Kidney (tissue), 14 donors: ENCODE data around the gene ZNF516. TPM values are rescaled to one million over a fixed set of nuclear protein-coding genes. Genes with fewer than 3 reads are reported as not detected.

Experiments
- DNase-seq, 5 donors: peaks; one replicate each; pipeline ENCODE4 v3.0.0-alpha.2; 2013 to 2020
- FAIRE-seq: peaks from 2 replicates; lab custom pipeline; 2012; peaks lifted over from hg19 to GRCh38; lab: Jason Lieb, UNC
- H3K27ac ChIP-seq, 2 donors: one replicate each; pipeline ENCODE4 v1.7.0; 2013; ENCODE audit warnings: low read depth in 2 of 2, low read length in 2 of 2, inconsistent platforms in 1 of 2
- H3K27me3 ChIP-seq: one replicate; pipeline ENCODE4 v1.7.1; 2013; ENCODE audit warnings: low read length, inconsistent platforms; ENCODE audit not compliant: control insufficient read depth, insufficient read depth
- H3K36me3 ChIP-seq, 3 donors: one replicate each; pipeline versions ENCODE4 v1.7.0 to v1.7.1; 2013; ENCODE audit warnings: low read length in 3 of 3, control low read depth in 1 of 3, inconsistent platforms in 1 of 3; ENCODE audit not compliant: insufficient read depth in 3 of 3, control insufficient read depth in 2 of 3
- H3K4me1 ChIP-seq, 3 donors: one replicate each; pipeline versions ENCODE4 v1.7.0 to v1.7.1; 2013; ENCODE audit warnings: low read length in 3 of 3, inconsistent platforms in 1 of 3, low read depth in 1 of 3; ENCODE audit not compliant: control insufficient read depth in 2 of 3, insufficient read depth in 2 of 3
- H3K4me3 ChIP-seq, 3 donors: one replicate each; pipeline versions ENCODE4 v1.7.0 to v1.8.1; 2013; ENCODE audit warnings: low read length in 3 of 3, control low read depth in 1 of 3, inconsistent platforms in 1 of 3
- H3K9ac ChIP-seq, 3 donors: one replicate each; pipeline versions ENCODE4 v1.7.0 to v1.7.1; 2013; ENCODE audit warnings: low read length in 3 of 3, control low read depth in 1 of 3, inconsistent platforms in 1 of 3
- H3K9me3 ChIP-seq, 3 donors: one replicate each; pipeline versions ENCODE4 v1.7.0 to v1.7.1; 2013; ENCODE audit warnings: low read length in 3 of 3, control low read depth in 1 of 3, inconsistent platforms in 1 of 3; ENCODE audit not compliant: control insufficient read depth in 2 of 3, insufficient read depth in 1 of 3
- intact Hi-C: fragments of 100-400 bp; cut with DNase I; formaldehyde crosslinking; loops from one replicate; pipeline ENCODE4 v1.11.1; 2022
- polyA plus RNA-seq: library from polyadenylated mRNA; stranded (reverse); fragments of 350-450 nt; fragmentation: Illumina TruSeq; extraction: RNeasy Lipid Tissue Mini Kit (QIAGEN cat#74804); gene quantifications from one replicate; pipeline ENCODE4 v1.2.3, GENCODE V29; 2014; ENCODE audit warnings: low read depth, low replicate concordance; ENCODE audit not compliant: insufficient read depth
- total RNA-seq: library from RNA; stranded (reverse); fragmentation: NEBNext Ultra II Directional; extraction: Animal tissue kit (Norgen Biotek cat#: 25700); gene quantifications from one replicate; pipeline ENCODE4 v1.2.1, GENCODE V29; 2021
- TF ChIP-seq, protein P1 (sequence below): IDR thresholded peaks from 3 replicates; pipeline ENCODE4 v1.5.1; 2012; ENCODE audit warnings: mild to moderate bottlenecking, moderate library complexity, borderline replicate concordance; ENCODE audit not compliant: insufficient read depth; ENCODE audit errors: extremely low read depth
- donor health status: control.
- donor health status: control.
- donor health status: control.
- donor health status: control.
- donor health status: control.
- donor health status: DM: yes; HTN: yes; CAD: no.
- donor health status: Normal renal cell carcinoma (clear cell type).

Gene ZNF516
- total and polyA plus RNA-seq, 2 donors from 2014 or later: 6.7 to 28.7 TPM

DNA sequence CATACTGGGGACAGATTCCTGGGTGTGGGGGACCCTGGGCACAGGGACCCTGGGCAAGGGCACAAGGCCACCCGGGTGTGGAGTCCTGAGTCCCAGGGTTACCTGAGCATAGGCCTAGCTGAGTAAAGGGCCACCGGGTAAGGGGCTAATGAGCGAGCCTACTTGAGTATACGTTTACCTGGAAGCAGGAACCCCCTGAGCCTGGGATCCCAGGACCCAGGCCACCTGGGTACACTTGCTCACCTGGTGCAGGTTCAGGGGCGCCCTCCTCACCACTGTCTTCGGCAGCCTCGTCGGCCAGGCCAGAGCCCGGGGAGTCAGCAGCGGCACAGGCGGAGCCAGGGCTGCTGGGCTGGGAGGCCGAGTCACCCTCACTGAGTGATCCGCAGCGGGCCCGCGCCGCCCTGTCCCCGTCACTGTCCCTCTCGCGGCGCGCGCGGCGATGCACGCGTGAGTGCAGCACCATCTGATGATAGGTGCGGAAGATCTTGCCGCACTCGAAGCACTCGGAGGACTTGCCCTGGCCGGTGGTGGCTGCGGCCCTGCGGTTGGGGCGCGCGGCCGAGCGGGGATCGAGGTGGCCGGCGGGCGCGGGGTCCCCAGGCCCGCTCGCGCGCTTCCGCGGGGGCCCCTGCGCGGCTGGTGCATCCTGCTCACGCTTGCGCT, 53.9 kb downstream of the ZNF516 start:
- FAIRE-seq: no peak
- no peak overlapping the region for H3K27ac ChIP-seq
- peaks cover 4 to 14% (median 7%) of the 10 kb centered on the region in 3 donors for H3K36me3 ChIP-seq
- H3K4me1 ChIP-seq: peaks cover 0 to 12% (median 11%) of the 10 kb centered on the region in 3 donors
- no peak overlapping the region for H3K4me3 ChIP-seq
- no peaks in the 10 kb centered on the region for H3K9me3 ChIP-seq
- H3K9ac ChIP-seq: no peak overlapping the region
- intact Hi-C loops: no loop called here
- DNase-seq: peak in 1 of 5 donors; percentile 56
- TF ChIP-seq, protein P1, sequence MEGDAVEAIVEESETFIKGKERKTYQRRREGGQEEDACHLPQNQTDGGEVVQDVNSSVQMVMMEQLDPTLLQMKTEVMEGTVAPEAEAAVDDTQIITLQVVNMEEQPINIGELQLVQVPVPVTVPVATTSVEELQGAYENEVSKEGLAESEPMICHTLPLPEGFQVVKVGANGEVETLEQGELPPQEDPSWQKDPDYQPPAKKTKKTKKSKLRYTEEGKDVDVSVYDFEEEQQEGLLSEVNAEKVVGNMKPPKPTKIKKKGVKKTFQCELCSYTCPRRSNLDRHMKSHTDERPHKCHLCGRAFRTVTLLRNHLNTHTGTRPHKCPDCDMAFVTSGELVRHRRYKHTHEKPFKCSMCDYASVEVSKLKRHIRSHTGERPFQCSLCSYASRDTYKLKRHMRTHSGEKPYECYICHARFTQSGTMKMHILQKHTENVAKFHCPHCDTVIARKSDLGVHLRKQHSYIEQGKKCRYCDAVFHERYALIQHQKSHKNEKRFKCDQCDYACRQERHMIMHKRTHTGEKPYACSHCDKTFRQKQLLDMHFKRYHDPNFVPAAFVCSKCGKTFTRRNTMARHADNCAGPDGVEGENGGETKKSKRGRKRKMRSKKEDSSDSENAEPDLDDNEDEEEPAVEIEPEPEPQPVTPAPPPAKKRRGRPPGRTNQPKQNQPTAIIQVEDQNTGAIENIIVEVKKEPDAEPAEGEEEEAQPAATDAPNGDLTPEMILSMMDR: no peak
- H3K27me3 ChIP-seq: no peaks in the 10 kb centered on the region

DNA sequence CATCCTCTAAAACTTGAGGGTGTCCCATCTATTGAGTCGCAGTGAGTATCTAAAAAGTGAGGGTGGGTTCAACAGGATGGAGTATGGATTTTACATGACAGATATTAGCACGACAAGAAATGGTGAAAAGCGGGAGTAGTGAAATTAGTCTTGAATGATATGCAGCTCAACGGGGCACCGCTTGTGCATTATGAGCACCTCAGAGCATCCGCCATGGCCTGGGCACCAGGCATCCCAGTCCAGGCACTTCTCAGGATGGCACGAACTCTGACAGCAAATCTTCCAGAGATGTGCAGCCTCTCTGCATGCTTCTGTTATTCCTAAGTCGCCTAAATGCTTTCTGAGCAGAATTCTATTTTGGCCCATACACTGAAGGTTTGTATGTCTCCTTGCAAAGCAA, 57.1 kb downstream of the ZNF516 start:
- DNase-seq: no peak
- Histone ChIP-seq H3K36me3 (peaks cover 7 to 14% (median 7%) of the 10 kb centered on the region in 3 donors), H3K4me1 (no peaks in the 10 kb centered on the region), H3K4me3 (no peak overlapping the region), H3K27ac (no peak overlapping the region), H3K9ac (no peak overlapping the region), H3K27me3 (no peaks in the 10 kb centered on the region), H3K9me3 (no peaks in the 10 kb centered on the region)
- TF ChIP-seq, protein P1: no peak
- intact Hi-C loops: no loop called here
- no peak for FAIRE-seq

DNA sequence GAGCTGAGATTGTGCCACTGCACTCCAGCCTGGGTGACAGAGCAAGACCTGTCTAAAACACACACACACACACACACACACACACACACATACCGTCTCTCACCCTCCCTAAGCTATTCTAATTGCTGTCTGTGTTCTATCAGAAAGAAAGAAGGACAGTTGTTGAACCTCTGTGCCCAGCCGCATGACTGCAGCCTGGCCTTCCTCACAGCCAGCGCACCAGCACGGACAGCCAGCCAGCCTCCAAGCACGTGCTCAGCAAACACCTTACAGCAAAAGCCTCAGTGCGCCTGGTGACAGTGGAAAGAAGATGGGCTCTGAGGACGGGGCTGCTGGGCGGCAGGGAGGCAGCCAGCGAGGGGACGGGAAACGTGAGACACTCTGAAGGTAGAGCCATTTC, 58.0 kb downstream of the ZNF516 start:
- FAIRE-seq (no peak), DNase-seq (no peak)
- Histone ChIP-seq H3K4me3 (no peak overlapping the region), H3K36me3 (peaks cover 7 to 11% (median 7%) of the 10 kb centered on the region in 3 donors), H3K27ac (no peak overlapping the region), H3K4me1 (no peaks in the 10 kb centered on the region), H3K9me3 (no peaks in the 10 kb centered on the region), H3K27me3 (no peaks in the 10 kb centered on the region), H3K9ac (no peak overlapping the region)
- intact Hi-C loops: no loop called here
- TF ChIP-seq, protein P1: no peak

DNA sequence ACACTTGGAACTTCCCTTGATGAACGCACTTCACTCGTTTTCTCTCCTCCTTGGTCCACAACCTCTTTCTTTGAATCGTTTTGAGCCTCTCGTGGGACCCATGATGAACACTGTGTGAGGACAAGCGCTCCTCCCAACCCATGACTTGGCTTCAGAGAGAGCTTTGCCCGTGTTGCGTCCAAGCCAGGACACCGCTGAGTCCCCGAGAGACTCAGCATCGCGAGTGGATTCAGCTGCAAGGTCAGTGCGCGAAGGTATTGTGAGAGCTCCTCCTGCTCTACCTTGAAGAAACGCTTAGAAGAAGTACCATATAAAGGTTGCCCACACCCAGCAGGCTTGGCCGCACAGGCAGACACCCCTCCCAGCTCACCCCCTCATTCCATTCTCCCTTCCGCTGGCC, 58.7 kb downstream of the ZNF516 start:
- intact Hi-C loops: no loop called here
- H3K36me3 ChIP-seq: peaks cover 7% of the 10 kb centered on the region in 3 donors
- TF ChIP-seq, protein P1: no peak
- no peak overlapping the region for H3K4me3 ChIP-seq
- no peaks in the 10 kb centered on the region for H3K27me3 ChIP-seq
- H3K4me1 ChIP-seq: no peaks in the 10 kb centered on the region
- no peaks in the 10 kb centered on the region for H3K9me3 ChIP-seq
- no peak for FAIRE-seq
- no peak overlapping the region for H3K9ac ChIP-seq
- H3K27ac ChIP-seq: no peak overlapping the region
- DNase-seq: no peak
